Measurements from ENCODE around the gene RBM25.
"Not testable (repeated sequence)": the region's sequence is repeated elsewhere in the genome, so short reads cannot be mapped to it uniquely, and the experiment has no call there.

- not testable (repeated sequence) for TF ChIP-seq POLR2AphosphoS5 (IDR thresholded peaks at IDR 0.05; ENCODE audit: low read depth); CREB1 (CRISPR knock-in tag; IDR thresholded peaks at IDR 0.05; ENCODE audit: low read depth)
These were observed 21.5 kb upstream of the RBM25 start for GRCh38 chr14:73036706-73037450.
